K562 (cell line): Measurements from ENCODE around the gene GP1BA. TPM values are rescaled to one million over a fixed set of nuclear protein-coding genes. Genes with fewer than 3 reads are reported as not detected.

Experiments
- ATAC-seq: fragments of 200-7000 bp; cut with Tn5 transposase; 3 replicates; pipeline ENCODE4 v1.9.1; 2020; ENCODE audit warnings: moderate library complexity
- BruUV-seq: library from RNA; stranded (reverse); fragments of 400-500 nt; replicated peaks from 2 replicates; lab custom pipeline; 2021; lab: Mats Ljungman, UMichigan
- CTCF ChIA-PET: fragments of 300-600 bp; formaldehyde crosslinking; extraction: SDS; loops from one replicate; lab custom pipeline; 2021; ENCODE audit warnings: low intra/inter-chr PET ratio; lab: Yijun Ruan, JAX
- POLR2A ChIA-PET: fragments of 300-600, 350-650 bp; sonication (Branson Sonifier 250); formaldehyde crosslinking; extraction: SDS; loops from one replicate; lab custom pipeline; 2021; ENCODE audit warnings: antibody characterized with exemption, inconsistent platforms; lab: Yijun Ruan, JAX
- DNase-seq, 4 experiments: peaks; one replicate each; pipeline versions ENCODE4 v3.0.0 to v3.0.0-alpha.2; 2011 to 2018; ENCODE audit warnings: low spot score in 3 of 4, mixed read lengths in 3 of 4; ENCODE audit errors: extremely low read depth in 1 of 4
- FAIRE-seq: peaks from 2 replicates; lab custom pipeline; 2011; peaks lifted over from hg19 to GRCh38; lab: Jason Lieb, UNC
- H2AFZ ChIP-seq: 2 replicates; pipeline ENCODE4 v1.6.0; 2011; ENCODE audit warnings: low read depth, low read length, control low read depth, inconsistent platforms
- H3K27ac ChIP-seq: fragments of 200-600 bp; 3 replicates; pipeline ENCODE4 v1.8.0; 2011; ENCODE audit warnings: low read depth, mild to moderate bottlenecking, control low read depth, inconsistent platforms, low read length, moderate library complexity, mixed read lengths; ENCODE audit errors: extremely low read depth
- H3K27me3 ChIP-seq, 2 experiments: fragments of 300-600 bp in 1 of 2; 2 replicates in 1 of 2; 3 replicates in 1 of 2; pipeline versions ENCODE4 v1.6.0 to v1.8.0; 2011; ENCODE audit warnings: inconsistent platforms in 2 of 2, low read length in 2 of 2, mild to moderate bottlenecking in 1 of 2, mixed read lengths in 1 of 2, moderate library complexity in 1 of 2; ENCODE audit not compliant: control insufficient read depth in 2 of 2, insufficient read depth in 2 of 2
- H3K36me3 ChIP-seq: fragments of 300-600 bp; 3 replicates; pipeline ENCODE4 v1.8.0; 2011; ENCODE audit warnings: mild to moderate bottlenecking, low read length, inconsistent platforms; ENCODE audit not compliant: control insufficient read depth, insufficient read depth
- H3K4me1 ChIP-seq, 2 experiments: fragments of 200-600 bp in 1 of 2; replicated peaks in 1 of 2; 2 replicates in 1 of 2; 3 replicates in 1 of 2; pipeline versions ENCODE4 v1.5.1 to v1.8.0; 2011; ENCODE audit warnings: inconsistent platforms in 2 of 2, low read length in 2 of 2, mild to moderate bottlenecking in 1 of 2, mixed read lengths in 1 of 2, moderate library complexity in 1 of 2; ENCODE audit not compliant: control insufficient read depth in 2 of 2, insufficient read depth in 2 of 2
- H3K4me2 ChIP-seq: 2 replicates; pipeline ENCODE4 v1.6.1; 2011; ENCODE audit warnings: low read length, control low read depth, inconsistent platforms, mixed read lengths; ENCODE audit not compliant: insufficient read depth
- H3K4me3 ChIP-seq: fragments of 200-600 bp; sonication (generic), shearing (Covaris generic); 2 replicates; pipeline ENCODE4 v1.5.1; 2016; ENCODE audit warnings: control low read depth, inconsistent platforms
- H3K79me2 ChIP-seq: fragments of 200-600 bp; 3 replicates; pipeline ENCODE4 v1.8.0; 2011; ENCODE audit warnings: low read length, inconsistent platforms; ENCODE audit not compliant: control insufficient read depth, insufficient read depth
- H3K9ac ChIP-seq, 2 experiments: 2 replicates each; pipeline versions ENCODE4 v1.6.0 to v1.6.1; 2011; ENCODE audit warnings: low read depth in 2 of 2, low read length in 2 of 2, control low read depth in 1 of 2, inconsistent platforms in 1 of 2, mild to moderate bottlenecking in 1 of 2, mixed read lengths in 1 of 2; ENCODE audit not compliant: insufficient read depth in 1 of 2
- H3K9me1 ChIP-seq: one replicate; pipeline ENCODE4 v1.6.0; 2011; ENCODE audit warnings: inconsistent platforms, mild to moderate bottlenecking, low read length, moderate library complexity; ENCODE audit not compliant: control insufficient read depth, insufficient read depth
- H3K9me3 ChIP-seq: replicated peaks from 2 replicates; pipeline ENCODE4 v1.5.1; 2011; ENCODE audit warnings: low read depth, low read length, inconsistent platforms; ENCODE audit not compliant: control insufficient read depth, insufficient read depth
- H4K20me1 ChIP-seq: replicated peaks from 2 replicates; pipeline ENCODE4 v1.6.1; 2011; ENCODE audit warnings: low read length, inconsistent platforms, mixed read lengths; ENCODE audit not compliant: control insufficient read depth, insufficient read depth
- CBX2 ChIP-seq: fragments of 200-600 bp; sonication (generic); IDR thresholded peaks from one replicate; pipeline ENCODE4 v1.6.1; 2012; ENCODE audit warnings: mild to moderate bottlenecking, low read length, inconsistent platforms; ENCODE audit not compliant: insufficient read depth, poor library complexity, severe bottlenecking
- ESRRB ChIP-seq: fragments of 250-450 bp; sonication (Bioruptor Pico); IDR thresholded peaks from 2 replicates; pipeline ENCODE4 v1.5.0; 2020; ENCODE audit warnings: mild to moderate bottlenecking, moderate library complexity, borderline replicate concordance
- FOXM1 ChIP-seq, 2 experiments: fragments of 450-650 bp in 1 of 2; sonication (generic) in 1 of 2; formaldehyde crosslinking in 1 of 2; IDR thresholded peaks; 2 replicates each; pipeline versions ENCODE4 v1.6.1 to v1.9.0; 2017 to 2022; ENCODE audit warnings: low read depth in 2 of 2, mild to moderate bottlenecking in 2 of 2, missing genetic modification reagents in 1 of 2, moderate library complexity in 1 of 2
- HNRNPH1 ChIP-seq: fragments of 200-400 bp; formaldehyde crosslinking; optimal IDR thresholded peaks from 2 replicates; pipeline ENCODE3; 2017; ENCODE audit warnings: low read depth, mild to moderate bottlenecking, low read length, moderate library complexity
- KLF10 ChIP-seq: fragments of 250-450 bp; sonication (Bioruptor Pico); IDR thresholded peaks from 2 replicates; pipeline ENCODE4 v1.6.1; 2021; ENCODE audit warnings: matching md5 sums
- MAZ ChIP-seq, 2 experiments: fragments of 450-650 bp in 1 of 2; sonication (generic) in 1 of 2; formaldehyde crosslinking; IDR thresholded peaks in 1 of 2; conservative IDR thresholded peaks in 1 of 2; 2 replicates each; pipeline versions ENCODE4 v1.4.0 to v1.5.0; 2020; ENCODE audit warnings: mild to moderate bottlenecking in 1 of 2, missing genetic modification reagents in 1 of 2
- NRF1 ChIP-seq, 2 experiments: fragments of 450-650 bp; IDR thresholded peaks in 1 of 2; conservative IDR thresholded peaks in 1 of 2; 2 replicates each; pipeline ENCODE4 v1.6.1; 2014; ENCODE audit warnings: mild to moderate bottlenecking in 2 of 2
- PBX2 ChIP-seq, 2 experiments: IDR thresholded peaks in 1 of 2; conservative IDR thresholded peaks in 1 of 2; 2 replicates each; pipeline ENCODE4 v1.6.1; 2016; ENCODE audit warnings: low read depth in 2 of 2, mild to moderate bottlenecking in 1 of 2, missing compliant biosample characterization in 1 of 2, missing genetic modification characterization in 1 of 2, moderate library complexity in 1 of 2
- PTRF ChIP-seq: fragments of 450-650 bp; IDR thresholded peaks from 2 replicates; pipeline ENCODE4 v1.6.1; 2016; ENCODE audit warnings: mild to moderate bottlenecking, missing genetic modification characterization, missing compliant biosample characterization
- TAF9B ChIP-seq: fragments of 450-650 bp; IDR thresholded peaks from 2 replicates; pipeline ENCODE4 v1.6.1; 2018; ENCODE audit warnings: mild to moderate bottlenecking; ENCODE audit not compliant: partially characterized antibody
- YY1 ChIP-seq, 3 experiments: IDR thresholded peaks; 2 replicates each; pipeline ENCODE4 v1.6.1; 2011; ENCODE audit warnings: low read length in 2 of 3, mild to moderate bottlenecking in 2 of 3, moderate library complexity in 2 of 3, borderline replicate concordance in 1 of 3, control low read depth in 1 of 3, low read depth in 1 of 3; ENCODE audit not compliant: insufficient read depth in 3 of 3, insufficient replicate concordance in 2 of 3, control insufficient read depth in 1 of 3, insufficient read length in 1 of 3; ENCODE audit errors: extremely low read depth in 1 of 3
- ZC3H4 ChIP-seq: sonication (generic); formaldehyde crosslinking; IDR thresholded peaks from 2 replicates; pipeline ENCODE4 v1.9.0; 2021; ENCODE audit warnings: missing genetic modification reagents, borderline replicate concordance
- ZNF282 ChIP-seq: sonication (generic); formaldehyde crosslinking; IDR thresholded peaks from 2 replicates; pipeline ENCODE4 v1.8.1; 2023; ENCODE audit warnings: missing genetic modification reagents
- WGBS: fragments of 100-300 bp; shearing (Covaris generic); methylation state at CpG from one replicate; pipeline ENCODE4 v1.1.6; 2016; ENCODE audit warnings: low coverage, mixed read lengths; ENCODE audit not compliant: insufficient coverage; ENCODE audit errors: missing lambda C conversion rate; 5-methylcytosine and 5-hydroxymethylcytosine counted together
- in situ Hi-C: fragments of 300-500 bp; cut with MboI; formaldehyde crosslinking; loops from 4 replicates; pipeline ENCODE4 v1.15.0; 2018; ENCODE audit warnings: inconsistent platforms, mixed read lengths
- intact Hi-C: fragments of 100-400 bp; cut with micrococcal nuclease; formaldehyde crosslinking; loops from 2 replicates; pipeline ENCODE4 v1.14.2; 2022
- polyA plus RNA-seq, 8 experiments: library from polyadenylated mRNA; depleted of rRNA in 4 of 8; stranded (reverse) in 5 of 8; unstranded in 3 of 8; fragments of >200 nt; fragmentation: Nextera tagmentation in 2 of 8; fragmentation: Illumina TruSeq in 1 of 8; extraction: Ambion mirVana in 2 of 8; extraction: Trizol in 1 of 8; gene quantifications; 2 replicates each; pipeline versions ENCODE4 v1.2.1 to v1.2.3, GENCODE V29; 2011 to 2014; ENCODE audit warnings: inconsistent platforms in 1 of 8, missing spikeins in 1 of 8
- total RNA-seq, 7 experiments: library from RNA; depleted of rRNA in 6 of 7; stranded (reverse); fragments of >200 nt in 6 of 7; fragmentation: Illumina TruSeq in 2 of 7; extraction: Trizol in 2 of 7; gene quantifications; 2 replicates each; pipeline versions ENCODE4 v1.2.1 to v1.2.3, GENCODE V29; 2011 to 2021; ENCODE audit warnings: low replicate concordance in 1 of 7
- TF ChIP-seq, protein P1 (sequence below), 2 experiments: IDR thresholded peaks; 2 replicates each; pipeline ENCODE4 v1.6.1; 2012; ENCODE audit warnings: improper control_type of control experiment in 2 of 2, low read depth in 2 of 2, low read length in 2 of 2, borderline replicate concordance in 1 of 2

GP1BA gene
- total and polyA plus RNA-seq, 9 of the 15 experiments (the other 6 are each of a cell fraction or from before 2014, with no cell fraction given), result 0.01 TPM; not detected in 8

DNA sequence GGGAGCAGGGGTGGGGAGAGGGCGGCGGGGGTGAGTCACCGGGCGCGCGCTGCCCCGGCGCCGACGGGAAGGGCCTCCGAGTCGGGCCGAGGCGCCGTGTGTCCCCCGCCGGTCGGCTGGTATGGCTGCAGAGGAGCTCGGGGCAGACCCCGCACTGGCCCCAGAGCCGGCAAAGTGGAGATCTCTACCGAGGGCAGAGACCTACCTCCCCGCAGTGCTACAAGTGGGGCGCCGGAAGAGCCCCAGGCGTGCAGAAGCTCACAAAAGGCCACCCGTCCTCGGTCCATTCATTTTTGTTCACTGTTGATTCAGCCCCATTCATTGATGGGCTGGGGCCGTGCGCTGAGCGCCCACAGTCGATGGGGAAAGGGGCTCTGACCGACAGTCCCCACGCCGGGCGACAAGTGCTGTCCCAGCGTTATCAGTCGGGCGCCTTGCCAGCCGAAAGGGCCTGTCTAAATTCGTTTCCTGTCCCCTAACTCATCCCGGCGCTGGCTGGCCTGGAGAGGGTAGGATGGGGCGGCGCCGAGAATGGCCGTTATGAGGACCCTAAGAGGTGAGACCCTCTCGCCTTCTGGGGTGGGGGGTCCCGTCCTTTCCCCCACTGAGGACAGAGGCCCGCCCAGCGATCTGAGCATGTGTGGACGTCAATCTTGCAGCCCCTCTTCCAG is 18.1 kb downstream of the GP1BA start:
- FAIRE-seq (peak; percentile 83), DNase-seq (peak; percentile 27 to 82 (median 68)), ATAC-seq (peak; percentile 48)
- peaks cover 26% of the 10 kb centered on the region for H3K36me3 ChIP-seq
- peaks cover 51% of the 10 kb centered on the region for H3K79me2 ChIP-seq
- H2AFZ ChIP-seq, result peak overlapping the region; percentile 51
- peak overlapping the region; percentile 97 for H3K4me3 ChIP-seq
- WGBS, result 0% methylated on average over 15 of the region's 52 CpGs
- H3K4me2 ChIP-seq, result peak overlapping the region; percentile 84
- H3K27ac ChIP-seq, result peak overlapping the region; percentile 98
- H4K20me1 ChIP-seq, result peaks cover 19% of the 10 kb centered on the region
- H3K9me3 ChIP-seq, result no peaks in the 10 kb centered on the region
- peaks cover 25 to 52% of the 10 kb centered on the region in 2 experiments for H3K4me1 ChIP-seq
- ChIA-PET CTCF (no interaction called here), POLR2A (interaction anchor here (0.6 to 4.7 kb wide), 6 partner anchors 10 to 45 kb away, joined by 3 to 38 read pairs (median 3); partner anchors contain the start of genes CAMTA2, RNF167, SLC25A11 and SPAG7)
- in situ Hi-C loops, result no loop called here
- H3K27me3 ChIP-seq, result no peaks in the 10 kb centered on the region
- H3K9ac ChIP-seq, result peak overlapping the region; percentile 89 to 96
- TSS peak; percentile 88 for BruUV-seq
- H3K9me1 ChIP-seq, result no peaks in the 10 kb centered on the region
- intact Hi-C loops, result no loop called here
- no peak for TF ChIP-seq PBX2 (CRISPR knock-in tag; IDR thresholded peaks at IDR 0.05; ENCODE audit: low read depth)
- TF ChIP-seq PBX2 (tag; conservative IDR thresholded peaks at IDR 0.05; ENCODE audit: low read depth), result no peak
- TF ChIP-seq KLF10 (CRISPR knock-in tag), result no peak
- peak; percentile 16 for TF ChIP-seq TAF9B
- TF ChIP-seq YY1 (IDR thresholded peaks at IDR 0.05; ENCODE audit: borderline replicate concordance in 1 of 3, control insufficient read depth in 1 of 3, extremely low read depth in 1 of 3, insufficient read depth in 3 of 3, insufficient read length in 1 of 3, insufficient replicate concordance in 2 of 3, low read depth in 1 of 3, low read length in 2 of 3), result peak in 1 of 3 experiments; percentile 25
- TF ChIP-seq CBX2, result no peak
- peak; percentile 1 to 71; a peak in 2 of 4 replicates for TF ChIP-seq MAZ (CRISPR knock-in tag; conservative IDR thresholded peaks at IDR 0.05 in 1 of 2, IDR thresholded peaks at IDR 0.05 in 1 of 2)
- TF ChIP-seq PTRF, result no peak
- no peak for TF ChIP-seq ESRRB
- TF ChIP-seq HNRNPH1, result no peak
- TF ChIP-seq ZNF282, result no peak
- no peak for TF ChIP-seq NRF1 (conservative IDR thresholded peaks at IDR 0.05 in 1 of 2, IDR thresholded peaks at IDR 0.05 in 1 of 2)
- 0 out of 2 replicates have a peak, but pooled peaks have one; percentile 24 for TF ChIP-seq ZC3H4 (CRISPR knock-in tag)
- TF ChIP-seq, protein P1, sequence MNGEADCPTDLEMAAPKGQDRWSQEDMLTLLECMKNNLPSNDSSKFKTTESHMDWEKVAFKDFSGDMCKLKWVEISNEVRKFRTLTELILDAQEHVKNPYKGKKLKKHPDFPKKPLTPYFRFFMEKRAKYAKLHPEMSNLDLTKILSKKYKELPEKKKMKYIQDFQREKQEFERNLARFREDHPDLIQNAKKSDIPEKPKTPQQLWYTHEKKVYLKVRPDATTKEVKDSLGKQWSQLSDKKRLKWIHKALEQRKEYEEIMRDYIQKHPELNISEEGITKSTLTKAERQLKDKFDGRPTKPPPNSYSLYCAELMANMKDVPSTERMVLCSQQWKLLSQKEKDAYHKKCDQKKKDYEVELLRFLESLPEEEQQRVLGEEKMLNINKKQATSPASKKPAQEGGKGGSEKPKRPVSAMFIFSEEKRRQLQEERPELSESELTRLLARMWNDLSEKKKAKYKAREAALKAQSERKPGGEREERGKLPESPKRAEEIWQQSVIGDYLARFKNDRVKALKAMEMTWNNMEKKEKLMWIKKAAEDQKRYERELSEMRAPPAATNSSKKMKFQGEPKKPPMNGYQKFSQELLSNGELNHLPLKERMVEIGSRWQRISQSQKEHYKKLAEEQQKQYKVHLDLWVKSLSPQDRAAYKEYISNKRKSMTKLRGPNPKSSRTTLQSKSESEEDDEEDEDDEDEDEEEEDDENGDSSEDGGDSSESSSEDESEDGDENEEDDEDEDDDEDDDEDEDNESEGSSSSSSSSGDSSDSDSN (IDR thresholded peaks at IDR 0.05; ENCODE audit: borderline replicate concordance in 1 of 2, low read depth in 2 of 2, low read length in 2 of 2), result no peak; a peak in 1 of 4 replicates
- TF ChIP-seq FOXM1 (IDR thresholded peaks at IDR 0.05; ENCODE audit: low read depth), result no peak
- 0 out of 2 replicates have a peak, but pooled peaks have one; percentile 38 for TF ChIP-seq FOXM1 (CRISPR knock-in tag; IDR thresholded peaks at IDR 0.05; ENCODE audit: low read depth)
